SK-N-MC (cell line): ENCODE data around the gene FAM204A.

ENCODE experiments used
- DNase-seq: peaks from one replicate; pipeline ENCODE4 v3.0.0-alpha.2; 2011; ENCODE audit warnings: low read depth, low spot score
- H3K27ac ChIP-seq: fragments of 200-600 bp; sonication (generic); 2 replicates; pipeline ENCODE4 v1.5.1; 2016; ENCODE audit warnings: mixed run types
- H3K36me3 ChIP-seq: fragments of 200-600 bp; sonication (generic); 2 replicates; pipeline ENCODE4 v1.6.1; 2017; ENCODE audit warnings: antibody characterized with exemption, low read length, mixed read lengths; ENCODE audit not compliant: insufficient read depth
- H3K4me3 ChIP-seq: fragments of 200-600 bp; sonication (generic); 2 replicates; pipeline ENCODE4 v1.5.1; 2016
- H3K9ac ChIP-seq: fragments of 200-600 bp; sonication (generic); 2 replicates; pipeline ENCODE4 v1.8.0; 2017; ENCODE audit warnings: mixed run types, mixed read lengths; ENCODE audit not compliant: insufficient read length
- H3K9me3 ChIP-seq: fragments of 200-600 bp; sonication (generic); 2 replicates; pipeline ENCODE4 v1.6.1; 2017; ENCODE audit warnings: low read depth, mild to moderate bottlenecking, antibody characterized with exemption, low read length, moderate library complexity, mixed read lengths
- EZH2 ChIP-seq: fragments of 200-600 bp; sonication (generic); IDR thresholded peaks from one replicate; pipeline ENCODE4 v1.6.1; 2017; ENCODE audit warnings: antibody characterized with exemption
- FOXP2 ChIP-seq: optimal IDR thresholded peaks from 2 replicates; pipeline ENCODE3; 2011; ENCODE audit warnings: mild to moderate bottlenecking, moderate library complexity; ENCODE audit not compliant: insufficient read depth; ENCODE audit errors: extremely low read length, control extremely low read depth
- POLR2AphosphoS5 ChIP-seq: IDR thresholded peaks from 2 replicates; pipeline ENCODE4 v1.6.1; 2012; ENCODE audit warnings: mild to moderate bottlenecking, low read depth, low read length, borderline replicate concordance

Gene FAM204A

GRCh38 chr10:118253397-118253796 lies 88.7 kb downstream of the FAM204A start:
- H3K9ac ChIP-seq: no peak overlapping the region
- no peaks in the 10 kb centered on the region for H3K36me3 ChIP-seq
- no peaks in the 10 kb centered on the region for H3K9me3 ChIP-seq
- no peak overlapping the region for H3K4me3 ChIP-seq
- DNase-seq: no peak
- TF ChIP-seq FOXP2 (no peak), POLR2AphosphoS5 (no peak), EZH2 (no peak)
- H3K27ac ChIP-seq: no peak overlapping the region

- Histone ChIP-seq H3K9me3 (no peaks in the 10 kb centered on the region), H3K9ac (no peak overlapping the region), H3K27ac (no peak overlapping the region), H3K36me3 (no peaks in the 10 kb centered on the region), H3K4me3 (no peak overlapping the region)
- TF ChIP-seq EZH2 (no peak), FOXP2 (no peak), POLR2AphosphoS5 (no peak)
- no peak for DNase-seq
Measured at GRCh38 chr10:118251791-118252190, 90.3 kb downstream of the FAM204A start.

GRCh38 chr10:118249714-118250113 lies 92.4 kb downstream of the FAM204A start:
- TF ChIP-seq FOXP2 (no peak), EZH2 (no peak), POLR2AphosphoS5 (no peak)
- no peak for DNase-seq
- no peak overlapping the region for H3K27ac ChIP-seq
- no peaks in the 10 kb centered on the region for H3K9me3 ChIP-seq
- H3K9ac ChIP-seq: no peak overlapping the region
- no peaks in the 10 kb centered on the region for H3K36me3 ChIP-seq
- no peak overlapping the region for H3K4me3 ChIP-seq
